HCT116 (cell line): ENCODE data around the gene RFTN1. TPM values are rescaled to one million over a fixed set of nuclear protein-coding genes. Genes with fewer than 3 reads are reported as not detected.

Experiments used
- ATAC-seq: fragments of 200-7000 bp; cut with Tn5 transposase; 2 replicates; pipeline ENCODE4 v1.9.1; 2020; ENCODE audit warnings: mild to moderate bottlenecking, moderate library complexity
- BruUV-seq: library from RNA; stranded (reverse); fragments of 400-500 nt; replicated peaks from 2 replicates; lab custom pipeline; 2021; lab: Mats Ljungman, UMichigan
- CTCF ChIA-PET: fragments of 300-600 bp; sonication (Branson Sonifier 250); formaldehyde crosslinking; loops from one replicate; lab custom pipeline; 2021; ENCODE audit warnings: antibody characterized with exemption; lab: Charles Lee
- POLR2A ChIA-PET: fragments of 300-600, 350-600 bp; sonication (Branson Sonifier 250); formaldehyde crosslinking; loops from one replicate; lab custom pipeline; 2021; ENCODE audit warnings: antibody characterized with exemption; lab: Charles Lee
- RAD21 ChIA-PET, 2 experiments: fragments of 300-600 bp; sonication (Branson Sonifier 250); formaldehyde crosslinking; loops; one replicate each; lab custom pipeline; 2023; ENCODE audit warnings: low total read pairs in 2 of 2; ENCODE audit not compliant: uncharacterized antibody in 2 of 2, unreplicated experiment in 2 of 2, low non-redundant PET in 1 of 2; lab: Charles Lee
- DNase-seq: peaks from one replicate; pipeline ENCODE4 v3.0.0-alpha.2; 2010; ENCODE audit warnings: low read depth, low spot score
- H2AFZ ChIP-seq: fragments of 200-600 bp; shearing (Covaris generic), sonication (generic); 2 replicates; pipeline ENCODE4 v1.6.1; 2017; ENCODE audit warnings: low read depth, mixed run types, mixed read lengths, antibody characterized with exemption, low read length; ENCODE audit not compliant: poor library complexity, severe bottlenecking
- H3K27ac ChIP-seq: 2 replicates; pipeline ENCODE4 v1.5.1; 2012; ENCODE audit warnings: low read depth, low read length
- H3K27me3 ChIP-seq: fragments of 200-600 bp; sonication (generic); 2 replicates; pipeline ENCODE4 v1.6.1; 2016; ENCODE audit warnings: mixed run types, low read length, mixed read lengths; ENCODE audit not compliant: insufficient read depth
- H3K36me3 ChIP-seq, 2 experiments: fragments of 200-500 bp in 1 of 2; fragments of 200-600 bp in 1 of 2; sonication (Bioruptor generic) in 1 of 2; sonication (generic) in 1 of 2; 2 replicates each; pipeline versions ENCODE4 v1.5.1 to v1.6.1; 2014 to 2016; ENCODE audit warnings: low read length in 2 of 2, inconsistent platforms in 1 of 2, mixed read lengths in 1 of 2, mixed run types in 1 of 2; ENCODE audit not compliant: insufficient read depth in 2 of 2, control insufficient read depth in 1 of 2
- H3K4me1 ChIP-seq, 2 experiments: fragments of 200-600 bp in 1 of 2; sonication (generic) in 1 of 2; 2 replicates each; pipeline versions ENCODE4 v1.5.1 to v1.6.1; 2012 to 2017; ENCODE audit warnings: low read length in 2 of 2, inconsistent platforms in 1 of 2, mild to moderate bottlenecking in 1 of 2, mixed read lengths in 1 of 2, mixed run types in 1 of 2, moderate library complexity in 1 of 2; ENCODE audit not compliant: insufficient read depth in 2 of 2, control insufficient read depth in 1 of 2
- H3K4me2 ChIP-seq: fragments of 200-600 bp; sonication (generic); 2 replicates; pipeline ENCODE4 v1.6.1; 2017; ENCODE audit warnings: mixed run types, low read length, mixed read lengths
- H3K4me3 ChIP-seq, 2 experiments: fragments of 200-600 bp in 1 of 2; sonication (generic) in 1 of 2; replicated peaks in 1 of 2; 2 replicates each; pipeline ENCODE4 v1.5.1; 2011 to 2016; ENCODE audit warnings: low read length in 2 of 2, control low read depth in 1 of 2, low read depth in 1 of 2, mild to moderate bottlenecking in 1 of 2, mixed read lengths in 1 of 2, mixed run types in 1 of 2
- H3K79me2 ChIP-seq: fragments of 200-600 bp; sonication (generic); 2 replicates; pipeline ENCODE4 v1.6.1; 2017; ENCODE audit warnings: mild to moderate bottlenecking, mixed run types, low read length, moderate library complexity, mixed read lengths; ENCODE audit not compliant: insufficient read depth
- H3K9ac ChIP-seq: fragments of 200-600 bp; sonication (generic); 2 replicates; pipeline ENCODE4 v1.6.1; 2016; ENCODE audit warnings: low read length, mixed read lengths
- H3K9me2 ChIP-seq: fragments of 200-600 bp; sonication (generic), shearing (Covaris generic); 2 replicates; pipeline ENCODE4 v1.6.1; 2017; ENCODE audit warnings: mixed run types, mild to moderate bottlenecking, moderate library complexity; ENCODE audit not compliant: insufficient read depth
- H3K9me3 ChIP-seq, 2 experiments: fragments of 200-500 bp in 1 of 2; fragments of 200-600 bp in 1 of 2; sonication (Bioruptor generic) in 1 of 2; sonication (generic) in 1 of 2; 2 replicates each; pipeline ENCODE4 v1.6.1; 2014 to 2017; ENCODE audit warnings: low read length in 2 of 2, mixed read lengths in 2 of 2, inconsistent platforms in 1 of 2, low read depth in 1 of 2, mild to moderate bottlenecking in 1 of 2, mixed run types in 1 of 2, moderate library complexity in 1 of 2; ENCODE audit not compliant: control insufficient read depth in 1 of 2, insufficient read depth in 1 of 2
- H4K20me1 ChIP-seq: fragments of 200-600 bp; sonication (generic), shearing (Covaris generic); 2 replicates; pipeline ENCODE4 v1.6.1; 2017; ENCODE audit warnings: mixed run types, mild to moderate bottlenecking, moderate library complexity; ENCODE audit not compliant: insufficient read depth
- ATF3 ChIP-seq: IDR thresholded peaks from 2 replicates; pipeline ENCODE4 v1.6.1; 2012
- CBX3 ChIP-seq: IDR thresholded peaks from 2 replicates; pipeline ENCODE4 v1.6.1; 2012; ENCODE audit warnings: low read depth
- ELF1 ChIP-seq: IDR thresholded peaks from 2 replicates; pipeline ENCODE4 v1.6.1; 2012; ENCODE audit warnings: low read depth, borderline replicate concordance
- EZH2phosphoT487 ChIP-seq: fragments of 200-600 bp; IDR thresholded peaks from 2 replicates; pipeline ENCODE4 v1.6.1; 2018; ENCODE audit warnings: antibody characterized with exemption, borderline replicate concordance
- POLR2A ChIP-seq: IDR thresholded peaks from 2 replicates; pipeline ENCODE4 v1.7.0; 2011; ENCODE audit warnings: borderline replicate concordance; ENCODE audit not compliant: insufficient read depth, insufficient read length; ENCODE audit errors: extremely low read depth
- POLR2AphosphoS5 ChIP-seq: IDR thresholded peaks from 2 replicates; pipeline ENCODE4 v1.6.1; 2011; ENCODE audit warnings: mild to moderate bottlenecking, low read depth, low read length, moderate library complexity
- RAD21 ChIP-seq: IDR thresholded peaks from 2 replicates; pipeline ENCODE4 v1.6.1; 2012; ENCODE audit warnings: low read depth, mild to moderate bottlenecking
- REST ChIP-seq: IDR thresholded peaks from 2 replicates; pipeline ENCODE4 v1.6.1; 2012; ENCODE audit warnings: low read depth
- SIN3A ChIP-seq: IDR thresholded peaks from 2 replicates; pipeline ENCODE4 v1.6.1; 2012; ENCODE audit warnings: low read depth
- TCF7L2 ChIP-seq: IDR thresholded peaks from 2 replicates; pipeline ENCODE4 v1.7.0; 2011; ENCODE audit warnings: borderline replicate concordance, inconsistent platforms; ENCODE audit not compliant: insufficient read depth, insufficient read length; ENCODE audit errors: extremely low read depth
- ZBTB33 ChIP-seq: IDR thresholded peaks from 2 replicates; pipeline ENCODE4 v1.6.1; 2011; ENCODE audit warnings: mild to moderate bottlenecking, low read length, moderate library complexity; ENCODE audit not compliant: insufficient replicate concordance; ENCODE audit errors: extremely low read depth
- ZNF274 ChIP-seq: fragments of 200-500 bp; sonication (Bioruptor generic); IDR thresholded peaks from 2 replicates; pipeline ENCODE4 v1.6.1; 2014; ENCODE audit warnings: mild to moderate bottlenecking, low read depth, low read length, inconsistent platforms
- intact Hi-C: fragments of 100-400 bp; cut with micrococcal nuclease; formaldehyde crosslinking; loops from 2 replicates; pipeline ENCODE4 v1.10.0; 2022
- total RNA-seq: library from RNA; stranded (reverse); gene quantifications from one replicate; pipeline ENCODE4 v1.2.1, GENCODE V29; 2021; ENCODE audit not compliant: unreplicated experiment
- TF ChIP-seq, protein P1 (sequence below), 3 experiments: fragments of 200-600 bp in 1 of 3; sonication (generic) in 1 of 3; IDR thresholded peaks in 2 of 3; conservative IDR thresholded peaks in 1 of 3; 2 replicates each; pipeline ENCODE4 v1.5.1; 2012 to 2017; ENCODE audit warnings: low read depth in 2 of 3, low read length in 2 of 3, antibody characterized with exemption in 1 of 3, borderline replicate concordance in 1 of 3, control low read depth in 1 of 3, mild to moderate bottlenecking in 1 of 3, mixed read lengths in 1 of 3, mixed run types in 1 of 3, moderate library complexity in 1 of 3; ENCODE audit not compliant: insufficient read depth in 1 of 3

RFTN1 gene
- total RNA-seq, 1 experiment from 2014 or later = 3.9 TPM

GRCh38 chr3:16300881-16301359, 212.6 kb downstream of the RFTN1 start:
- POLR2A ChIA-PET = no interaction called here
- Histone ChIP-seq H3K27me3 (no peaks in the 10 kb centered on the region), H3K9ac (no peak overlapping the region), H3K27ac (no peak overlapping the region), H3K4me3 (no peak overlapping the region), H3K36me3 (peaks cover 3 to 6% of the 10 kb centered on the region in 2 experiments; a peak in 1 of 4 replicates), H3K9me3 (no peaks in the 10 kb centered on the region; a peak in 1 of 4 replicates), H4K20me1 (no peaks in the 10 kb centered on the region), H2AFZ (no peak overlapping the region), H3K4me1 (no peaks in the 10 kb centered on the region), H3K79me2 (no peaks in the 10 kb centered on the region; the same call in 1 of the 2 replicates), H3K4me2 (no peak overlapping the region), H3K9me2 (no peaks in the 10 kb centered on the region)
- CTCF ChIA-PET = no interaction called here
- TF ChIP-seq RAD21 (no peak), ZBTB33 (no peak), POLR2A (no peak), ELF1 (no peak), REST (no peak), CBX3 (no peak), POLR2AphosphoS5 (no peak), ATF3 (no peak), EZH2phosphoT487 (no peak), SIN3A (no peak), ZNF274 (no peak), TCF7L2 (no peak)
- TF ChIP-seq, protein P1, sequence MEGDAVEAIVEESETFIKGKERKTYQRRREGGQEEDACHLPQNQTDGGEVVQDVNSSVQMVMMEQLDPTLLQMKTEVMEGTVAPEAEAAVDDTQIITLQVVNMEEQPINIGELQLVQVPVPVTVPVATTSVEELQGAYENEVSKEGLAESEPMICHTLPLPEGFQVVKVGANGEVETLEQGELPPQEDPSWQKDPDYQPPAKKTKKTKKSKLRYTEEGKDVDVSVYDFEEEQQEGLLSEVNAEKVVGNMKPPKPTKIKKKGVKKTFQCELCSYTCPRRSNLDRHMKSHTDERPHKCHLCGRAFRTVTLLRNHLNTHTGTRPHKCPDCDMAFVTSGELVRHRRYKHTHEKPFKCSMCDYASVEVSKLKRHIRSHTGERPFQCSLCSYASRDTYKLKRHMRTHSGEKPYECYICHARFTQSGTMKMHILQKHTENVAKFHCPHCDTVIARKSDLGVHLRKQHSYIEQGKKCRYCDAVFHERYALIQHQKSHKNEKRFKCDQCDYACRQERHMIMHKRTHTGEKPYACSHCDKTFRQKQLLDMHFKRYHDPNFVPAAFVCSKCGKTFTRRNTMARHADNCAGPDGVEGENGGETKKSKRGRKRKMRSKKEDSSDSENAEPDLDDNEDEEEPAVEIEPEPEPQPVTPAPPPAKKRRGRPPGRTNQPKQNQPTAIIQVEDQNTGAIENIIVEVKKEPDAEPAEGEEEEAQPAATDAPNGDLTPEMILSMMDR (IDR thresholded peaks at IDR 0.05 in 2 of 3, conservative IDR thresholded peaks at IDR 0.05 in 1 of 3; ENCODE audit: borderline replicate concordance in 1 of 3, insufficient read depth in 1 of 3, low read depth in 2 of 3, low read length in 2 of 3) = no peak
- ATAC-seq (no peak), DNase-seq (no peak)
- RAD21 ChIA-PET = no interaction called here
- BruUV-seq = no TSS peak
- intact Hi-C loops = no loop called here
